ENCODE data around the gene NF2. TPM values are rescaled to one million over a fixed set of nuclear protein-coding genes. Genes with fewer than 3 reads are reported as not detected.

Gene NF2
- total RNA-seq, 1 donor from 2014 or later: 38.5 TPM

DNA sequence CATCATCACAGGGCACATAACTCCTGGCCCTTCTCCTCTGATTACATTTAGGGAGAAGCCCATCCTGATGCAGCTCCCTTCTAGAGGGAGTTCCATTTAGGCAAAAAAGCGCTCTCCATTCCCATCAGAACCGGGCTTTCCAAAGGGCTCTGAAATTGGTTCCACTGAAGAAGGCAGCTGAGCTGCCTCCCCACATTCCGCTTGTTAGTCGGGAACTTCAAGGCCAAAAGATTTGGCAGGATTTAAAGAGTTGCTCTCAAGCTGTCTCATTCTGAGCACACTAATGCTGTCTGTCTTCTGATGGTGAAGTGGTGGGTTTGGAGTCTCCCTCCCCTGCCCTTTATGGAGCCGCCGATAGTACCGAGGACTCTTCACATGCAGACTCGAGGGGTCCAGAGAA lies 89.7 kb downstream of the NF2 start:
- H3K27me3 ChIP-seq (ENCODE audit: low read depth): no peaks in the 10 kb centered on the region
- H3K4me3 ChIP-seq: no peak overlapping the region
- no peaks in the 10 kb centered on the region for H3K9me3 ChIP-seq (replicated peaks)
- intact Hi-C loops (cut with micrococcal nuclease): no loop called here
- TF ChIP-seq, protein P1, sequence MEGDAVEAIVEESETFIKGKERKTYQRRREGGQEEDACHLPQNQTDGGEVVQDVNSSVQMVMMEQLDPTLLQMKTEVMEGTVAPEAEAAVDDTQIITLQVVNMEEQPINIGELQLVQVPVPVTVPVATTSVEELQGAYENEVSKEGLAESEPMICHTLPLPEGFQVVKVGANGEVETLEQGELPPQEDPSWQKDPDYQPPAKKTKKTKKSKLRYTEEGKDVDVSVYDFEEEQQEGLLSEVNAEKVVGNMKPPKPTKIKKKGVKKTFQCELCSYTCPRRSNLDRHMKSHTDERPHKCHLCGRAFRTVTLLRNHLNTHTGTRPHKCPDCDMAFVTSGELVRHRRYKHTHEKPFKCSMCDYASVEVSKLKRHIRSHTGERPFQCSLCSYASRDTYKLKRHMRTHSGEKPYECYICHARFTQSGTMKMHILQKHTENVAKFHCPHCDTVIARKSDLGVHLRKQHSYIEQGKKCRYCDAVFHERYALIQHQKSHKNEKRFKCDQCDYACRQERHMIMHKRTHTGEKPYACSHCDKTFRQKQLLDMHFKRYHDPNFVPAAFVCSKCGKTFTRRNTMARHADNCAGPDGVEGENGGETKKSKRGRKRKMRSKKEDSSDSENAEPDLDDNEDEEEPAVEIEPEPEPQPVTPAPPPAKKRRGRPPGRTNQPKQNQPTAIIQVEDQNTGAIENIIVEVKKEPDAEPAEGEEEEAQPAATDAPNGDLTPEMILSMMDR (IDR thresholded peaks at IDR 0.05; ENCODE audit: borderline replicate concordance): no peak
- H3K36me3 ChIP-seq: peaks cover 30% of the 10 kb centered on the region
- no peak overlapping the region for H3K27ac ChIP-seq (replicated peaks)
- no peak for DNase-seq
- H3K4me1 ChIP-seq: peaks cover 5% of the 10 kb centered on the region

DNA sequence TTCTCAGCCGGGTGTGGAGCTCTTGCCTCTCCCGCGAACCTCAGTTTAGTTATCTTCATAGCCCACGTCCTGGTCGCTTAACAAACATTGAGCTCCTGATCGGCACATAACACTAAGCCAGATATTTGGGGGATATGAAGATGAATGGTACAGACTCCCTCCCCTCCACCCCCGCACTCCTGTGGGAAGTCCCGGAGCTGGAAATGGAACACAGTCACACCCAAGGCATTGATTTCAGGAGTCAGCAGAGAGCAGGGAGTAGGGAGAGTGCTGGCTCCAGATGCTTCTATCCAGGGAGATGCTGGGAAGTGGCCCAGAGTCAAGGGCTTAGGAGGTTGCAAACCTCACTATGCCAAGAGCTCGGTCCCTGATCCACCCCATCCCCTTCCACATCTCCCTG lies 90.2 kb downstream of the NF2 start:
- Histone ChIP-seq H3K27me3 (ENCODE audit: low read depth) (no peaks in the 10 kb centered on the region), H3K4me1 (peaks cover 5% of the 10 kb centered on the region), H3K36me3 (peaks cover 30% of the 10 kb centered on the region), H3K27ac (replicated peaks) (no peak overlapping the region), H3K4me3 (no peak overlapping the region), H3K9me3 (replicated peaks) (no peaks in the 10 kb centered on the region)
- TF ChIP-seq, protein P1 (IDR thresholded peaks at IDR 0.05; ENCODE audit: borderline replicate concordance): no peak
- DNase-seq: no peak
- intact Hi-C loops (cut with micrococcal nuclease): no loop called here

DNA sequence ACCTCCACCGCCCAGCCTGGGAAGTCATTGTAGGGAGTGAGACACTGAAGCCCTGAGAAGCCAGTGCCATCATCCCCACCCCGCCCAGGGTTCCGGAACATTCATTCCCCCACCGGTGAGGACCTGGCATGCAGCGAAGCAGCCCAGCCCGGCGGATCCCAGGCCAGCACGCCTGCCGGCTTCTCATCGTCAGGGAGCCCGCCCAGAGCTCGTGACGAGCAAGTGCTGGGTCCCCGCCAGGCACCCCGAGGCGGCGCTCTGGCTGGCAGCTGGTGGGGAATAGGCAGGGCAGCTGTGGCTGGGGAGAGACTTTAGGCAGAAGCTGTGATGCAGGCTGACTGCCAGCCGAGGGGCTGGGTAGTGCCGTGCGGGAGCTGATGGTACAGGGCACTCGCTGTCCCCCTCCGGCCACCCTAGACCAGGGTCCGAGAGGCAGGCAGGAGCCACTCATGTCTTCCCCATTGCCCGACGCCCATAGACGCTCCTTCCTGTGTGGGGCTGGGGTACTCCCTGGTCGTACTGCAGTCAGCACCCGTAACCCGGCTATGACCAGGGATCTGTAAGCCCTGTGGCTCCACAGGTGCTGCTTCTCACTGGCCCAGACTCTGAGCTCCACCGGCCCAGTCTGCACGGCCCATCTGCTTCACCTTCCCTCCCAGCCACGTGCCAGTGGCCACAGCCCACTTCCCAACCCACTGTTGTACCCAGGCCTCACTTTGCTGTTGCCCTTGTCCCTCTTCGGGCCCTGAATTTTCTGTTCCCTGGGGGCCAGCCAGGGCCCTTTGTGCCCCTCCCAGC lies 91.9 kb downstream of the NF2 start:
- no peak overlapping the region for H3K4me3 ChIP-seq
- peaks cover 30% of the 10 kb centered on the region for H3K36me3 ChIP-seq
- H3K9me3 ChIP-seq (replicated peaks): no peaks in the 10 kb centered on the region
- TF ChIP-seq, protein P1 (IDR thresholded peaks at IDR 0.05; ENCODE audit: borderline replicate concordance): no peak
- no peak overlapping the region for H3K27ac ChIP-seq (replicated peaks)
- H3K27me3 ChIP-seq (ENCODE audit: low read depth): peaks cover 7% of the 10 kb centered on the region
- intact Hi-C loops (cut with micrococcal nuclease): no loop called here
- H3K4me1 ChIP-seq: peaks cover under 1% of the 10 kb centered on the region
- no peak for DNase-seq

DNA sequence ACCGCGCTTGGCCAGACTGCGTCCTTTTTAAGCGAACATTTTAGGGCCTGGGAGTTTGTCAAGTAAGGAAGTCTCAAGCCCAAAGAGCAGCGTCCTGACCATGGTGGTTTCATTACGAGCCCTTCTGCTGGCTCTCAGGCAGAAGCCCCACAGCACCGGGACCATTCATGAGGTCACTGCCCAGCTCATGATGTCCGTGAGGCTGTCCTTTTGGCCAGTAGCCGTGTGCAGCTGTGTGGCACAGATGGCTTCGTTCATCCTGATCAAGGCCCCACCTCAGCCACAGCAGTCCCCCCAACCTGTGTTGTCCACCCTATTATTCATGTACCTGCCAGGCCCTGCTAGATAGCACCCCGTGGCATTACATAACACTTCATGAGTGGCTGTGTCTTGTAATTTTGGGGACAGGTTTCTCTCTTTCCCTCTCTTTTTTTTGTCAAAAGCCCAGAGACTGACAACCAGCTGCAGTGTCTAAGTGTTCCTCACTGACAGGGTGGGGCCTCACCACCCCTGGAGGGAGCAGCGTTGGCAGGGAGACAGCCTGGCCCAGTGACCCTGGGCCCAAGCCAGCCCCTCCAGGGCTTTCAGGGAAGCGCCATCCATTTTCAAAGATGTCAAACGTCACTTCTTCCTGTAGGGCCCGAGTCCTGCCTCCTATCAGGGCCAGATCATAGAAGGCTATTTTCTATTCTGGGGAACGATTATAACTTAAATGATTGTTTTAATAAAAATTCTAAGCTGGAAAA lies 94.6 kb downstream of the NF2 start:
- peaks cover 19% of the 10 kb centered on the region for H3K36me3 ChIP-seq
- DNase-seq: no peak
- TF ChIP-seq, protein P1 (IDR thresholded peaks at IDR 0.05; ENCODE audit: borderline replicate concordance): no peak
- H3K9me3 ChIP-seq (replicated peaks): no peaks in the 10 kb centered on the region
- H3K27ac ChIP-seq (replicated peaks): no peak overlapping the region
- intact Hi-C loops (cut with micrococcal nuclease): no loop called here
- no peak overlapping the region for H3K4me3 ChIP-seq
- peaks cover 13% of the 10 kb centered on the region for H3K4me1 ChIP-seq
- peaks cover 34% of the 10 kb centered on the region for H3K27me3 ChIP-seq (ENCODE audit: low read depth)

DNA sequence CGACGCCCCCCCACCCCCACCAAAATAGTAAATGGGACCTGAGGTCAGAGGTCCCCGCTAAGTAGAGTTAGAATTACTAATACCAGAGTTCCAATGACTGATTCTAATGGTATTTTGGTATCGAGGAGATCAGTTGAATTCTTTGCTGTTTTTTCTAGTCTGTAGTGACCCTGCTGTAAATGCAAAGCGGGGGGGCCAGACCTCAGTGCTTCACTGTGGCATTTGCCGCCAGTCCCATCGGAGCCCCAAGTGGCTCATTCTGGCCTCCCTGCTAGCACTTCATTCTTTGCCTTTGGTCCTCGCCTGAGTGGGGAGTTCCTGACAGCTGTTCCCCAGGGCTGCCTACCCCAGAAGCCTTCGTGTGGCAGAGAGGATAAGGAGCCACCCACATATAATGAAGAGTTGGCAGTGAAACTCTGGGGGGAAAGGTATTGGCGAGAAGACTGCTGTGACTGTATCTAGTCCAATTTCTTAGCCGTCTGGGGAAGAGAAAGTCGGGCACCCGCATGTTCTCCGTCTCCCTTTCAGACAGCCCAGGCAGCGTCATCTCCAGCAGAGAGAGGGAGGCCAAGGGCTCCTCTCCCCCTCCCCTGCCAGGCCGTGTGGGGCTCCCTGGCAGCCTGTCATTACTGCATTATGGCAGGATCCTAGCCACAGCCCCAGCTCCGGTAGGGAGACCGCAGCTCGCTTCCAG lies 96.9 kb downstream of the NF2 start:
- no peaks in the 10 kb centered on the region for H3K9me3 ChIP-seq (replicated peaks)
- peaks cover 21% of the 10 kb centered on the region for H3K4me1 ChIP-seq
- H3K27ac ChIP-seq (replicated peaks): no peak overlapping the region
- H3K36me3 ChIP-seq: peaks cover 10% of the 10 kb centered on the region
- H3K4me3 ChIP-seq: no peak overlapping the region
- peaks cover 54% of the 10 kb centered on the region for H3K27me3 ChIP-seq (ENCODE audit: low read depth)
- DNase-seq: no peak
- TF ChIP-seq, protein P1 (IDR thresholded peaks at IDR 0.05; ENCODE audit: borderline replicate concordance): no peak
- intact Hi-C loops (cut with micrococcal nuclease): no loop called here

Measured in left ventricle myocardium inferior (tissue), 1 donor.